RWPE2 (cell line): ENCODE measurements around the gene OR5D18.
"Not testable (repeated sequence)": the region's sequence is repeated elsewhere in the genome, so short reads cannot be mapped to it uniquely, and the experiment has no call there.

Experiments
- ATAC-seq: fragments of 200-7000 bp; cut with Tn5 transposase; 3 replicates; pipeline ENCODE4 v1.9.1; 2021; ENCODE audit warnings: low read depth
- DNase-seq: peaks from one replicate; pipeline ENCODE4 v3.0.0-alpha.2; 2020; ENCODE audit warnings: low spot score
- H3K27ac ChIP-seq: fragments of 450-650 bp; 2 replicates; pipeline ENCODE4 v1.5.1; 2017; ENCODE audit warnings: mild to moderate bottlenecking; ENCODE audit not compliant: poor library complexity, severe bottlenecking
- H3K27me3 ChIP-seq: fragments of 250-450 bp; sonication (Bioruptor Pico); 2 replicates; pipeline ENCODE4 v1.5.1; 2021; ENCODE audit warnings: mild to moderate bottlenecking, moderate library complexity; ENCODE audit not compliant: insufficient read depth, poor library complexity, severe bottlenecking
- H3K36me3 ChIP-seq: fragments of 250-450 bp; sonication (Bioruptor Pico); 2 replicates; pipeline ENCODE4 v1.5.1; 2020; ENCODE audit warnings: low read depth, mild to moderate bottlenecking, moderate library complexity
- H3K4me1 ChIP-seq: fragments of 250-450 bp; sonication (Bioruptor Pico); 2 replicates; pipeline ENCODE4 v1.5.1; 2021; ENCODE audit warnings: mild to moderate bottlenecking, moderate library complexity; ENCODE audit not compliant: insufficient read depth, poor library complexity, severe bottlenecking
- H3K4me3 ChIP-seq: fragments of 250-450 bp; sonication (Bioruptor Pico); 2 replicates; pipeline ENCODE4 v1.5.1; 2021; ENCODE audit warnings: mild to moderate bottlenecking, moderate library complexity; ENCODE audit not compliant: severe bottlenecking
- H3K9me3 ChIP-seq: fragments of 250-450 bp; sonication (Bioruptor Pico); 2 replicates; pipeline ENCODE4 v1.5.1; 2021; ENCODE audit warnings: mild to moderate bottlenecking, moderate library complexity; ENCODE audit not compliant: severe bottlenecking
- TF ChIP-seq, protein P1 (sequence below): fragments of 450-650 bp; IDR thresholded peaks from one replicate; pipeline ENCODE4 v1.5.1; 2017; ENCODE audit warnings: mild to moderate bottlenecking, moderate library complexity; ENCODE audit not compliant: poor library complexity, severe bottlenecking

OR5D18 gene

DNA sequence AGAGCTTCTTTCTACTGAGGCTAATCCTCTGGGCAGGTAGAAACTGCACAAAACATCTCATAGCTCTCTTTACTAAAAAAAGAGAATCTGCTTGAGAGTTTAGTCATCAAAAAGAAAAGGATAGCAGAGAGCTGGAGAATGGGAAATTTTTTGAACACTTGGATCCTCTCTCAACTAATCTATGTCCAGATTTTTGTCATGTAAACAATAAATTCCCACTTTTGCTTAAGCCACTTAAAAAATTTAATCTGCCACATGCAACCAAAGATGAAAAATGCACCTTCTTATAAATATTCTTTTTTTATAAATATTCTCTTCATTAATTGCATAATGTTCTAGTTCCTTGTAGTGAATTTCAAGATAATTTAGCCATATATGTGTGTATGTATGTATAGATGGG lies 29.6 kb downstream of the OR5D18 start:
- ATAC-seq: no peak

DNA sequence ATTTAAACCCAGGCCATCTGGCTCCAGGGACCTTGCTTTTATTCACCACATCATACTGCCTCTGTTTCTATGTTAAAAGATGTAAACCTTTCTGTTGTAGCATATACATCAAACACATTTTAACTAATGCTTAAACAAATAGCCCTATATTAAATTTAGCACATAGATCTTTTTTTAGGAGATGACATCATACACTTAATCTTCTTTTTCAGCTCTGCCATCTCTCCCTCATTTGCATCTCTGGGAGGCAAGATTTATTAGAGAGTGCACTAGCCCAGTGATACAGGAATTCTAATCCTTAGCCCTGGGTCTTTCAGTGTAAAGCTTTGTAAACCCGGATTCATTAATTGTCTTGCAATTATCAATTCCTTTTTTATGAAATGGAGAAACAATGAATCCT lies 32.7 kb downstream of the OR5D18 start:
- TF ChIP-seq, protein P1, sequence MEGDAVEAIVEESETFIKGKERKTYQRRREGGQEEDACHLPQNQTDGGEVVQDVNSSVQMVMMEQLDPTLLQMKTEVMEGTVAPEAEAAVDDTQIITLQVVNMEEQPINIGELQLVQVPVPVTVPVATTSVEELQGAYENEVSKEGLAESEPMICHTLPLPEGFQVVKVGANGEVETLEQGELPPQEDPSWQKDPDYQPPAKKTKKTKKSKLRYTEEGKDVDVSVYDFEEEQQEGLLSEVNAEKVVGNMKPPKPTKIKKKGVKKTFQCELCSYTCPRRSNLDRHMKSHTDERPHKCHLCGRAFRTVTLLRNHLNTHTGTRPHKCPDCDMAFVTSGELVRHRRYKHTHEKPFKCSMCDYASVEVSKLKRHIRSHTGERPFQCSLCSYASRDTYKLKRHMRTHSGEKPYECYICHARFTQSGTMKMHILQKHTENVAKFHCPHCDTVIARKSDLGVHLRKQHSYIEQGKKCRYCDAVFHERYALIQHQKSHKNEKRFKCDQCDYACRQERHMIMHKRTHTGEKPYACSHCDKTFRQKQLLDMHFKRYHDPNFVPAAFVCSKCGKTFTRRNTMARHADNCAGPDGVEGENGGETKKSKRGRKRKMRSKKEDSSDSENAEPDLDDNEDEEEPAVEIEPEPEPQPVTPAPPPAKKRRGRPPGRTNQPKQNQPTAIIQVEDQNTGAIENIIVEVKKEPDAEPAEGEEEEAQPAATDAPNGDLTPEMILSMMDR: no peak
- no peak for DNase-seq
- Histone ChIP-seq H3K4me1 (no peaks in the 10 kb centered on the region), H3K36me3 (no peaks in the 10 kb centered on the region), H3K4me3 (no peak overlapping the region), H3K27ac (no peak overlapping the region), H3K9me3 (no peaks in the 10 kb centered on the region), H3K27me3 (no peaks in the 10 kb centered on the region)
- no peak for ATAC-seq

More for the DNA sequence above, 29.6 kb downstream of the OR5D18 start:
- no peak for DNase-seq
- H3K4me1 ChIP-seq: no peaks in the 10 kb centered on the region
- H3K36me3 ChIP-seq: no peaks in the 10 kb centered on the region
- no peaks in the 10 kb centered on the region for H3K9me3 ChIP-seq
- H3K4me3 ChIP-seq: no peak overlapping the region
- no peak overlapping the region for H3K27ac ChIP-seq
- TF ChIP-seq, protein P1: no peak
- H3K27me3 ChIP-seq: no peaks in the 10 kb centered on the region

DNA sequence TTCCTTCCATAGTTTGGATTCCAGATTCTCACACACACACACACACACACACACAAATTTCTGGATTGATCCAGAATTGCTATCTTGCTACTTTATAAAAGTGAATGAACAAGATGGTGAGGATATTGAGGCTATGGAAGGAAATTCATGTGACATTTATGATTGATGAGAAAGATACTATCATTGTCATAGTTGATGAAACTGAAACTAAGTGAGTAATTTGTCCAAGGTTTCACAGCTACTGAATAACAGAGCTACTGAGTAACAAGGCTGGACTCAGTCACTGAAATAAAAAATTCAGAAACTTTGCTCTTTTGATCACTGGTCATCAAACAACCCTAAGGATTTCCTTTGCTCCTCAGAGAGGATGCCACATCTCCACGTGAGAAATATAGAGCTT lies 35.3 kb downstream of the OR5D18 start:
- ATAC-seq: no peak
- Histone ChIP-seq H3K27ac (no peak overlapping the region), H3K36me3 (no peaks in the 10 kb centered on the region), H3K4me1 (no peaks in the 10 kb centered on the region), H3K27me3 (no peaks in the 10 kb centered on the region), H3K9me3 (no peaks in the 10 kb centered on the region), H3K4me3 (no peak overlapping the region)
- DNase-seq: no peak
- TF ChIP-seq, protein P1: no peak

DNA sequence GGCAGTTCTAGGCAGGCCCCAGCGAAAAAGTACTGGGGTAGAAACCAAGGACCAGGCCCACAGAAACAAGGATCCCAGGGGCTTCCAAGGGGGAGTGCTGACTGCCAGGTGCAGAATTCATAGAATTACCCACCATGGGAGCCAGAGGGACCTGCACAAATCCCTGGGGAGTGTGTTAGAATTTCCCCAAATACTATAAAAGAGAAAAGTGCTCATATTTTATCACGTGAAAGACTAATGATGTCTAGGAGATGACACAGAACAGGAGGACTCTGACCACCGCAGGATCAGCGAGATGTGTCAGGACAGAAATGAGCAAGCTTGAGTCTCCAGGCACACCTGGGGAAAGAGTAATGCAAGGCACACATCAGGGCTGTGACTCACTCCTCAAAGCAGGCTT lies 47.9 kb downstream of the OR5D18 start:
- not testable (repeated sequence) for H3K27ac ChIP-seq, H3K27me3 ChIP-seq, DNase-seq

More for the DNA sequence above, 47.9 kb downstream of the OR5D18 start:
- not testable (repeated sequence) for H3K4me3 ChIP-seq, H3K9me3 ChIP-seq, H3K36me3 ChIP-seq, H3K4me1 ChIP-seq, ATAC-seq
